Osteocyte (in vitro differentiated cells): ENCODE results near the gene MINPP1. TPM values are rescaled to one million over a fixed set of nuclear protein-coding genes. Genes with fewer than 3 reads are reported as not detected.

Source experiments
- DNase-seq: peaks from one replicate; pipeline ENCODE4 v3.0.0; 2021; ENCODE audit warnings: mixed read lengths; ENCODE audit not compliant: unreplicated experiment; ENCODE audit errors: extremely low spot score
- H3K27ac Mint-ChIP-seq: one replicate; pipeline ENCODE4 v1.8.0; 2021; ENCODE audit warnings: mild to moderate bottlenecking, mixed read lengths; ENCODE audit not compliant: unreplicated experiment
- H3K27me3 Mint-ChIP-seq: one replicate; pipeline ENCODE4 v1.8.0; 2021; ENCODE audit warnings: mixed read lengths; ENCODE audit not compliant: unreplicated experiment
- H3K36me3 Mint-ChIP-seq: one replicate; pipeline ENCODE4 v1.8.0; 2021; ENCODE audit warnings: mixed read lengths; ENCODE audit not compliant: unreplicated experiment
- H3K4me1 Mint-ChIP-seq: one replicate; pipeline ENCODE4 v1.8.0; 2021; ENCODE audit warnings: mixed read lengths; ENCODE audit not compliant: unreplicated experiment
- H3K4me3 Mint-ChIP-seq: one replicate; pipeline ENCODE4 v1.8.0; 2021; ENCODE audit warnings: mild to moderate bottlenecking, moderate library complexity, mixed read lengths; ENCODE audit not compliant: unreplicated experiment
- H3K9me3 Mint-ChIP-seq: one replicate; pipeline ENCODE4 v1.8.0; 2021; ENCODE audit warnings: mixed read lengths; ENCODE audit not compliant: unreplicated experiment
- CTCF ChIP-seq: fragments of 200-600 bp; sonication (generic); IDR thresholded peaks from 2 replicates; pipeline ENCODE4 v1.5.0; 2021; ENCODE audit warnings: antibody characterized with exemption, mild to moderate bottlenecking, moderate library complexity
- total RNA-seq: library from RNA; stranded (reverse); gene quantifications from 2 replicates; pipeline ENCODE4 v1.2.1, GENCODE V29; 2021

MINPP1 gene
- total RNA-seq, 1 donor from 2014 or later, result 22.9 TPM

DNA sequence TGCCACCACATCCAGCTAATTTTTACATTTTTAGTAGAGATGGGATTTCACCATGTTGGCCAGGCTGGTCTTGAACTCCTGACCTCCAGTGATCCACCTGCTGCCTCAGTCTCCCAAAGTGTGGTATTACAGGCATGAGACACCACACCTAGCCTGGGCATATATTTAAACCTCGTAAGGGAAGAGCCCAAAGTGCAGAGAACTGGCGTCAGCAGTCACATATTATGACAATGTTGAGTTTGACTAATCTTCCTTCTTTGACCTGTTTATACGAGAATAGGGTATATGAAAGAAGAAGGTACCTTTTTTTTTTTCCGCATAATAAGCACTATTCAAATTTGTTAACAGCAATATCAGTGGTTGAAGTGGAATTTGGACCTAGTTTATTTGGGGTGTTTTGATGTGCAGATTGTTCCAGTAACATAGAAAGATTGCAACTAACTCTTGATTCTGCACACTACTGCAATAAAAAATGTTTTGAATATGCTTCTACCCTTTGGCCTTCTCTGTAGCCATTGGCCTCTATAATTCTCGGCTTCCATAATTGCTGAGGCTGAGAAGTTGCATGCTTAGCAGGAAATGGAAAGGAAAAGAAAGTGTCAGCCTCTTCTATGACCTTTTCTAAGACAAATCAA lies 55.9 kb downstream of the MINPP1 start:
- no peak overlapping the region for H3K27ac Mint-ChIP-seq
- no peak overlapping the region for H3K4me3 Mint-ChIP-seq
- H3K36me3 Mint-ChIP-seq, result peaks cover 2% of the 10 kb centered on the region
- H3K27me3 Mint-ChIP-seq, result peaks cover 7% of the 10 kb centered on the region
- TF ChIP-seq CTCF, result no peak
- DNase-seq, result no peak
- no peaks in the 10 kb centered on the region for H3K4me1 Mint-ChIP-seq
- peaks cover 21% of the 10 kb centered on the region for H3K9me3 Mint-ChIP-seq

DNA sequence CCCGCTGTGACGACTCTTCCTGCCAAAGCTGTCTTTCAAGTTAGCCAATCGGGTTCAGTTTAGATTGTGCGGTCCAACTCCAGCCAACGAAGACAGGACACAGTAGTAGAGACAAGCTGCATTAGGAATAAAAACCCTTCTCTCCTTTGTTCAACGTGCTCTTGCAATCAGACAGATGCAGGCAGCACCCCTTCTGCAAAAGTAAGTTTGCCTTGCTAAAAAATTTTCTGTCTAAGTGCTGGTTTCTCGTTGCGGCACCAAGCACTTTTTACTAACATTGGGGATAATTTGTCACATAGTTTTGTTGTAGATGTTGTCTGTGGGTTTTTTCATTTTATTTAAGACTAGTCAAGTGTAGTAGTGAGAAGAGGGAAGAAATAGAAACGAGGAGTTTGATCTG lies 58.1 kb downstream of the MINPP1 start:
- no peak for TF ChIP-seq CTCF
- Mint-ChIP-seq H3K4me1 (no peaks in the 10 kb centered on the region), H3K36me3 (peaks cover 2% of the 10 kb centered on the region), H3K9me3 (peaks cover 35% of the 10 kb centered on the region), H3K4me3 (no peak overlapping the region), H3K27ac (no peak overlapping the region), H3K27me3 (peaks cover 13% of the 10 kb centered on the region)
- DNase-seq, result no peak

- Mint-ChIP-seq H3K27me3 (peaks cover 22% of the 10 kb centered on the region), H3K4me3 (no peak overlapping the region), H3K9me3 (peaks cover 39% of the 10 kb centered on the region), H3K4me1 (no peaks in the 10 kb centered on the region), H3K27ac (no peak overlapping the region), H3K36me3 (no peaks in the 10 kb centered on the region)
- no peak for TF ChIP-seq CTCF
- DNase-seq, result no peak
Measured at GRCh38 chr10:87565010-87565409, 60.3 kb downstream of the MINPP1 start.

- Mint-ChIP-seq H3K36me3 (no peaks in the 10 kb centered on the region), H3K4me1 (peaks cover 19% of the 10 kb centered on the region), H3K27me3 (peaks cover 24% of the 10 kb centered on the region), H3K9me3 (peaks cover 13% of the 10 kb centered on the region), H3K4me3 (no peak overlapping the region), H3K27ac (no peak overlapping the region)
- no peak for DNase-seq
- TF ChIP-seq CTCF, result no peak
Measured at GRCh38 chr10:87575851-87576250, 71.2 kb downstream of the MINPP1 start.

GRCh38 chr10:87578160-87578841 lies 73.6 kb downstream of the MINPP1 start:
- Mint-ChIP-seq H3K27ac (no peak overlapping the region), H3K4me3 (no peak overlapping the region), H3K4me1 (peaks cover 19% of the 10 kb centered on the region), H3K27me3 (peaks cover 10% of the 10 kb centered on the region), H3K36me3 (no peaks in the 10 kb centered on the region), H3K9me3 (no peaks in the 10 kb centered on the region)
- no peak for DNase-seq
- TF ChIP-seq CTCF, result no peak
